Stimulated activated CD4-positive, alpha-beta T cell treated with anti-CD3 and anti-CD28 coated beads, Interleukin-4, amount 100 ng/mL, for 4 hours (primary cell): ENCODE results near the gene CDH23.

Experiments used
- DNase-seq, 2 experiments: peaks; one replicate each; pipeline ENCODE4 v3.0.0-alpha.2; 2020

CDH23 gene

DNA sequence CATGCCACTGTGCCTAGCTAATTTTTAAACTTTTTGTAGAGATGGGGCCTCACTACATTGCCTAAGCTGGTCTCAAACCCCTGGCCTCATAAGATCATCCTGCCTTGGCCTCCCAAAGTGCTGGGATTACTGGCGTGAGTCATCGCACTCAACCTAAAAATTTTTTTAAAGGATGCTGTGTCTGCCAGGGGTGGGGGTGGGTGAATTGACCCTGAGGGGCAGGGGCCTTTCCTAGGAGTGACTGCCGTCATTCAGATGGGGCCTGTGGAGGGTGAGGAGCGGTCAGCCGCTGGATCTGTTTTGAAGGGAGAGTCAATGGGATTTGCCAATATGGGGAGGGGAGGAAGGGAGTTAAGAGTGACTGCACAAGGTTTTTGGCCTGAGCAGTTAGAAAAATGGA, 233.4 kb downstream of the CDH23 start:
- no peak for DNase-seq

DNA sequence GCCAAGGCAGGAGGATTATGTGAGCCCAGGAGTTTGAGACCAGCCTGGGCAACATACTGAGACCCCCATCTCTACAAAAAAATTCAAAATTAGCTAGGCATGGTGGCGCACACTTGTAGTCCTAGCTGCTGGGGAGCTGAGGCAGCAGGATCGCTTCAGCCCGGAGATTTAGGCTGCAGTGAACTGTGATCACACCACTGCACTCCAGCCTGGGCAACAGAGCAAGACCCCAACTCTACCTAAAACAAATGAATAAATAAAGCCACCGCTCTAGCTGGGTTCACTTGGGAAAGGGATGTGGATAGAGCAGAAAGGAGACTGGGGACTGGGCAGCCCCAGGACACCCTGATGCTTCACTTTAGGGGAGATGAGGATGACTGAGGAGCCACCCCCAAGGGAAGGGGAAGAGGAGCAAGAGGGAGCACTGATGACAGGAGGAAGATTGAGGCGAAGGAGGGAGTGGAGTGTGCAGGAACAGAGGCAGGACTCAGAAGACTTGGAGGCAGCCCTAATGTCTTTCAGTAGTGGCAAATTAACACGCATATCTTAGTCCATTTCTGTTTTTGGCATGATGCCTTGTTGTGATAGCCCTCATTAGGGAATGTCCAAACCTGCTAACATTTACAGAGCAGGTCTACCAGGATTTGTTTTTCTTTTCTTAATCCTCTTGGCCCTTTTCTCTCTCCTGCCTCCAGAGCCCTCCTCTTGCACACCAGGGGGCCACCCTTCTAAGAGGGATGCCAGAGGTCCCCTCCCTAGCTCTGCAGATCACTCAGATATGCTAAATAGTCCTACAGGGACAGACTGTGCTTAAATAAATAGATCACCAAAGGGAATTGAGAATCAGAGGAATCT, 234.5 kb downstream of the CDH23 start:
- DNase-seq = no peak

DNA sequence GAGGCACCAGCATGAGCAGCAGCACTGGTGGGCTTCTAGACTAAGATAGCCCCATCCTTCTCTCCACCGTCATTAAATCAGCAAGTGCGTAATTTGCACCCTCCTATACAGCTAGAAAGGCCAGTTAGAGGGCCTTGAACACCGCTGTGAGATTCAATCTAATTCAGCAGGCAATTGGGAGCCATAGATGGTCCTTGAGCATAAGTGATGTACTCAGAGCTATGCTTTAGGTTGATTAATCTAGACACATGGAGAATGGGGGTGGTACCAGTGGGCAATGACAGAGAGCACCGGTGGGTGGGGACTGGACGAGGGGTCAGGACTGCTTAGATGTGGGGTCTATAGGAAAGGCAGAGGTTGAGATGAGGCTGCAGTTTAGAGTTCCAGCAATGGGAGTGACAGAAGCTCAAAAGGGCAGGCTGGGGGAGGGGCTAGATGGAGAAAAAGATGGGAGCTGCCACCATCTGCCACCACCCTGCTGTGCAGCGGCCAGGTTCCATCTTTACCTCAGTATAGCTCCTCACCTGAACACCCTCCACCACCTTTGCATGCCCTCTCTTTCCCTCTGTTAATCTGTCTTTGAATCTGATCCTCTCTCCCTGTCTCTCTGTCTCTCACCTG, 235.6 kb downstream of the CDH23 start:
- no peak for DNase-seq

DNA sequence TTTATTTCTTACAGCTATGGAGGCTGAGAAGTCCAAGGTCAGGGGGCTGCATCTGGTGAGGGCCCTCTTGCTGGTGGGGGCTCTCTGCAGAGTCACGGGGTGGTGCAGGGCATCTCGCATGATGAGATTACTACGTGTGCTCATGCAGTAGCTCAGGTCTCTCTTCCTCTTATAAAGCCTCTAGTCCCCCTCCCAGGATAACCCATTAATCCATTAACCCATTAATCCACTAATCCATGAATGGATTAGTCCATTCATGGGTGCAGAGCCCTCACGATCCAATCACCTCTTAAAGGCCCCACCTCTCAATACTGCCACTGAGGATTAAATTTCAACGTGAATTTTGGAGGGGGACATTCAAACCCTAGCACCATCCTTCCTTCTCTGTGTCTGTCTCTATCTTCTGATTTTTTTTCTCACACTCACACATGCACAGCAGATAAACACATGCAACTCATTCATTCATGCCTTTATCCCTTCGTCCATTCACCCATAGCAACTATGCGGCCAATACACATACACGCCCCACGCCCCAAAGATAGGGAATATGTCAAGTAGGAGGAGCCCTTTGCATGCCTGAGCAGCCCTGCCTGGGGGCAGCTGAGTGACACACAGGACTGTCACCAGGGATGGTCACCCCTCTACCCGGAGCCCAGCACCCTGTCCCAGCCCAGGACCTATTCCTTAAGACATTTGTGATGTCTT, 236.3 kb downstream of the CDH23 start:
- no peak for DNase-seq

DNA sequence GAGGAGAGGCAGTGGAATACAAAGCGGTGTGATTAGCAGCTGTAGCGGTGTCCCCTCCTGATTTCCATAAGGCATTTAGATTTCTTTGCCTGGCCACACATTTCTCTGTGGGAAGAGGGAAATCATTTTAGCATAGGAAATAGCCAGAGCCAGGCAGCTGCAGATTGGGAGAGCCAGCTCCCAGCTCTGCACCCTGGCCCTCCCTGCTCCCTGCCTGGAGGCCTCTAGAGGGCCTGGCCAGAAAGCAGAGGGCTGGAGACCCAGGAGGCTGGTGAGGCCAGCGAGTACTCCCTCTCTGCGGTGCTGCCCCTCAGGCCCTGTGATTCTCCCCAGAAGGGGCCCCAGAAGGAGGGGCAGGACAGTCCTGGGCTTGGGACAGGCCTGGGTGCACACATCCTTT, 237.2 kb downstream of the CDH23 start:
- no peak for DNase-seq

DNA sequence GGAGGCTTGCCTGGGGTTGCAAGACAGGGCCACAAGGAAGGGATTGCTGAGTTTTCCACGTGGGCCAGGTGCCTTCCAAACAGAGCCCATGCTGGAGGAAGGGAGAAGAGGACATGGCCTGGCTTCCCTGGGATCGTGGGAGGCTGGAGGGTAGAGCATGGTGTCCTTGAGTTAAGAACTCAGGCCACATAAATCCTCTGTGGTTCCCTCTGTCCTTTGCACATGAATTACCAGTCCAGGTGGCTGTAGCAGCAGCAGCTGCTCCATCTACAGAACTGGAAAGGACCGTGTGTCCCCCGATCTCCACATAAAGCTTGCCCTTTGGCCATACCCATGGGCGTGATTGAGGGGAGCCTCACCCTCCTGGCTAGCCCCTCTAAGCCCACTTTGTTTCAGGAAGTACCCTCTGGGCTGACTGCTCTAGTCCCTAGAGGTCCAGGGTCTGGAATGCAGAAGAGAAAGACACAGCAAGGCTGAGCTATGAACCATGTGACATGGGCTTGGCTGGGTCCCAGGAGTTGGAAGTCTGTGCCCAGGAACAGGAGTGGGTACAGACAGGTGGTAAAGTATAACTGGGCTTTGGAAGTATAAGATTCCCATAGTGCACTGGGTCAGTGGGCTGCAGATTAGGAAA, 237.9 kb downstream of the CDH23 start:
- no peak for DNase-seq

DNA sequence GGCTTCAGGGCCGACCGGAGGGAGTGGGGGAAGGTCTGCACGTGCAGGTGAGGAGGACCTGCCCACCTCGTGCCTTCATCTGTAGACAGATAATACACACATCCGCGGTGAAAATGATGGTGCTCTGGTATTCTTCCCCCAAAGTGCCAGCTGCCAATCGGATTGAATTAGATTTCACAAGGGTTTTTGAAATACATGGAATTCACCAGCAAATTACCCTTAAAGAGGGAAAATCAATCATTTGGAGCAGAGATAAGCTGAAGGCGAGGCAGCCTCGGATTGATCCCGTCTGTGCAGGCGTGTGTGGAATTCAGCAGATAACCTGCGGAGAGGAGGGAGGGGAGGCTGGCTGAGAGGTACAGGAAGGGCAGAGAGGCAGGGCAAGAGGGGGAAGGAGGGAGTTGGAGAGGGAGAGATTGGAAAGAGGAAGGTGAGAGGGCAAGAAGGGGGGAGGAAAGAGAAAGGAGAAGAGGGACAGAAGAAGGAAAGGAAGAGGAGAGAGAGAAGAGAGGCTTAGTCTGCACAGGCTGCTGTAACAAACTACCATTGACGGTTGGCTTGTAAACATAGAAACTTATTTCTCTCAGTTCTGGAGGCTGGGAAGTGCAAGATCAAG, 238.6 kb downstream of the CDH23 start:
- DNase-seq = no peak

DNA sequence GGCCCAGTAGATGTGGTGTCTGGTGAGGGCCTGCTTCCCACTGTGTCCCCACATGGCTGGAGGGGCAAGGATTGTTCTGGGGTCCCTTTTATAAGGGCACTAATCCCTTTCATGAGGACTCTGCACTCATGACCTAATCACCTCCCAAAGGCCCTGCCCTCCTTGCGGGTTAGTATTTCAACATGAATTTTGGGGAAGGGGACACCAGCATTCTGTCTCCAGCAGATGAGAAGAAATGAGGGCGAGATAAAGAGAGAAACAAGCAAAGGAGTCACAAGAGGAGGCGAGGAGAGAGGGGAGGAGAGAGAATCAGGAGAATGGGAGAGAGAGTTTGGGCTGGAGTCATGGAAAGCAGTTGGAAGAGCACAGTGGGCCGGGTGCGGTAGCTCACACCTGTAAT, 239.1 kb downstream of the CDH23 start:
- DNase-seq = no peak

DNA sequence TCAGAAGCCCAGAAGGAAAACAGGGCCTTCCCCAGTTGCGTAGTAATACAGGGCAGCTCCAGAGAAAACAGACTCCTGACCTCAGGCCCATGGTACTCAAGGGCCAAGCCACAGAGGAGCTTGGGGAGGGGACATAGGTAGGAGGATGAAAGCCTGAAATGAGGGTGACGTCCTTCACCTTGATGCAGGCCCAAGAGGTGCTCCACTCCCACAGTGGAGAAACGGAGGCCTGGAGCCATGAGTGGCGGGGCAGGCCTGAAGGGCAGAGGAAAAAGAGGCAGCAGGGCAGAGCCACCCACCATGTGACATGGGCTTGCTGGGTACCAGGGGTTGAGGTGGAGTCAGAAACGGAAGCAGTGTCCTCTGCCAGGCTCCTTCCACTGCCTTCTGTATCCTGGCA, 239.9 kb downstream of the CDH23 start:
- DNase-seq = no peak

DNA sequence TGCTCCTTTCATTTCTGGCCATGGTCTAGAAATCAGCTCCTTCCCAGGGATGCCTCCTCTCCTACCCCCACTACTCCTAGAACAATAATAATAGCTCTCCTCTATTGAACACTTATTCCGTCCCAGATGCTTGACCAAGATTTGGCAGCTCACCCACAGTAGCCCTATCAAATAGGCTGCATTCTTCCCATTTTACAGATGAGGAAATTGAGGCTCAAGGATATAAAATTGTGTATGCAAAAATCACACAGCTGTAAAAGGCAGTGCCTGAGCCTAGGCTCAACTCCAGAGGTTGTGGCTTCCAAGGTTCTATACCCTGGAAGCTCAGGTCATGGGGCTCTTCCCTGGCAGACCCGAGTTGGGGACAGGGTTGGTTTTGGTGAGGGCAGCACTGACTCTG, 240.6 kb downstream of the CDH23 start:
- no peak for DNase-seq

DNA sequence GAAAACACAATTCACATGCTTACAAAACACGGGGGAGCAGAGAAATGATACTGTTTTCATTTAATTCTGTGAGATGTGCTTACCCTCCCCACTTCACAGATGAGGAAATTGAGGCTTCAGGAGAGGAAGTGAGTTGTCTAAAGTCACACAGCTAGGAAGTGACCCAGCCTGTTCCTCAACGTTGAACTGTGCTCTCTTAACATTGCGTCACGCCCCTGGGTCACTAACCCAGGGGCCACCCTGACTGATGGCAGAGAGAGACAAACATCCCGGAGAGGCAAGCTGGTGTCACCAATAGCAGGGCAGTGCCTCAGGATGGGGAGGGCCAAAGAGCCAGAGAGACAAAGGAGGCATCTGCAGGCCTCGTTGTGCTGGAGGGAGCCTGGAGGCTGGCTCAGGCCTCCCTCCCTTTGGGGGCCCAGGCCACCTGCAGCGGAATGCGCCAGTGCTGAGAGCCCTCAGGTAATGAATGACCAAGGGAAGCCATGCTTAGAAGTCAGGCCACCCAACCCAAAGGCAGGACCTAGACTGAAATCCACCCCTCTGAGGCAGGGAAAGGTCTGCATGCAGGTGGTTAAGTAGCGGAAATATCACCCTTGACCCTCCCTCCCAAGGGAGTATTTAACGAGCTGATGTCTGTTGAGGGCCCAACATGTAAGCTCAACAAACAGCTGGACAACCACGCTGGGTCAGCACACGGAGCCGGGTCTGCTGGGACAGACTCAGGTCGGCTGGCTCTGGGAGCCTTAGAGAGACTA, 241.5 kb downstream of the CDH23 start:
- DNase-seq = no peak

DNA sequence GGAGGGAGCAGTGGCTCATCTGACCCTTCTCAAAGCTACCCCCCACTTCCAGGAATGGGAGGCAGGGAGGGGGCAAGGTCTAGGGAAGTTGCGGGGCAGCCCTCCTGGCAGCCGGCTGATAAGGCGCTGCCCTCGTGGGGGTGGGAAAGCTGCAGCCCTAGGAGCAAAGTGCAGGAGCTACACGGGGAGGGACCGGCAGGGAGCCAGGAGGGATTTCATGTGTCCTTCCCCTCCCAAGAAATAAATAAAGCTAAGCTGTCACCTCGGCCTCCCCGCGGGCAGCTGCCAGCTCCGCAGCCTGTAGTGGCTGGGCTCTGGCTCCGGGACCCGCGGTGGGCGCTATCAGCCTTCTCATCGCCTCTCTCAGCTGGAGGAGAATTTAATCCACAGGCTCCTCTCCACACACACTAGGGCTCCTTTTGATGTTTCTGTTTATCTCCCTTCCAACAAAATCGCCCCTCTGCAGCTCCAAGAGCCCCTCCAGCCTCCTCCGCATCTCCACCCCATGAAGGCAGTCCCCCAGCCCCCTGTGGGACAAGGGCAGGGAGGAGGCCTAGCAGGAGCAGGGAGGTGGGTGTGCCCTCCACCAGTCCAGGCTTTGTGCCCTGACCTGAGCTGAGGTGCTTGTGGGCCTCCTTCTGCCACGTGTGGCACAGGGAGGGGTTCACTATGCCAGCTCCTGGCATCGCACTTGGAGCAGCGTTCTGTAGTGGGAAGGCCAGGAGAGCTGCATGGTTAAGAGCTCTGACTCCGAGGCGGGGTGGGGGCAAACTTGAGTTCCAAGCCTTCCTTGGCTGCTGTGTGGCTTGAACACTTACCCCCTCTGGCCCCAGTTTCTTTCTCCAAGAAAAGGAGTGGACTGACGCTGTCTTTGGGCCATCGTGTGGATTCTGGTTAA, 242.4 kb downstream of the CDH23 start:
- no peak for DNase-seq

DNA sequence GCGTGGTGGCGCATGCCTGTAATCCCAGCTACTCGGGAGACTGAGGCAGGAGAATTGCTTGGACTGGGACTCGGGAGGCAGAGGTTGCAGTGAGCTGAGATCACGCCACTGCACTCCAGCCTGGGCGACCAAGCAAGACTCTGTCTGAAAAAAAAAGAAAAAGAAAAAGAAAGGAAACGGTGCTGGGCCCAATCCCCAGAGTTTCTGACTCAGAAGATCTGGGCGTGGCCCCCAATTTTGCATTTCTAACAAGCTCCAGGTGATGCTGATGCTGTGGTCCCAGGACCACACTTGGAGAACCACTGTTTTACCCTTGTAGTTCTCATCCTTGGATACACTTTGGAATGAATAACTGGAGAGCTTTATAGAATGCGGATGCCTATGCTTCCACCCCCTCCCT, 243.9 kb downstream of the CDH23 start:
- DNase-seq = no peak

DNA sequence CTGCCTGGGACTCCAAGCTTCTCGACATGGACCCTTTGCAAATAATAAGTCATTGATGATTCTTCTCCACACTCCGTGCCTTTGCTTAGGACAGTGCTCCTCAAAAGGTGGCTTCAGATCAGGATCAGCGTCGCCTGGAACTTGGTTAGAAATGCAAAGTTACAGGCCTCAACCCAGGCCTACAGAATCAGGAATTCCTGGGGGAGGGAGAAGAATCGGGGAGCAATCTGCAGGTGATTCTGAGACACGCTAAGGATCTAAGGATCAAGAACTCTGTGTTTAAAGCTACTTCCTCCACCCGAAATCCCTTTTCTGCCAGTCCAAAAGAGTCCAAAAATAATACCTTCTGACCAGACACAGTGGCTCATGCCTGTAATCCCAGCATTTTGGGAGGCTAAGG, 244.7 kb downstream of the CDH23 start:
- no peak for DNase-seq

DNA sequence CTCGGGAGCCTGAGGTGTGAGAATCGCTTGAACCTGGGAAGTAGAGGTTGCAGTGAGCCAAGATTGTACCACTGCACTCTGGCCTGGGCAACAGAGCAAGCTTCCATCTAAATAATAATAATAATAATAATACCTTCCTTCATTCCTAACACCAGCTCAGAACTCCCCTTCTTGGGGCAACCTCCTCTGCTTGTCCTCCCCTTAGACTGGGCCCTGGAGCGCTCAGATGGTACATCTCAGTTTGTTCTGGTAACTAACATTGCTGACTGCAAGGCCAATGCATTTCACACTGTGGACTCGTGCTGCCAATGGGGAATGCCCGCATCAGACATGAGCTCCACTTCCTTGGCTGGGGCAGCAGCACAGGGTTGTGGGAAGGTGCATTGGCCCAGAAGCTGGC, 245.3 kb downstream of the CDH23 start:
- DNase-seq = no peak

DNA sequence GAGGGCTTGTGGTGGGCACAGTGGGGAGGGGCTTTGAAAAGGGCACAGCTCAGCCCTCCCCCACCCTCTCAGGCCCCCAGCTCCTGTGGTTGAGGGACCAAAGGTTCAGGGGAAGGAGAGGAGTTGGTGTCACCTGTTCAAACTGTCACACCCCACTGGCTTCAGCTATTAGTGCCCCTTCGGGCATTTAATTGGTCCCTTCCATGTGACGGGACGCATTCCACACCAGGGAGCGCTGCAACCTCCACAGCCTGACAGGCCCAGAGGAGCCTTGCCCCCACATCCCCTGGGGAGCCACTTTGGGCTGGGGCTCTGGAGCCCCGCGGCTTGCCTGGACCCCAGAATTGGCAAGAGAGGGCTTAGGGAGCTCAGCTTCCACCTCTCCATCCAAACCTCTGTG, 247.2 kb downstream of the CDH23 start:
- no peak for DNase-seq

DNA sequence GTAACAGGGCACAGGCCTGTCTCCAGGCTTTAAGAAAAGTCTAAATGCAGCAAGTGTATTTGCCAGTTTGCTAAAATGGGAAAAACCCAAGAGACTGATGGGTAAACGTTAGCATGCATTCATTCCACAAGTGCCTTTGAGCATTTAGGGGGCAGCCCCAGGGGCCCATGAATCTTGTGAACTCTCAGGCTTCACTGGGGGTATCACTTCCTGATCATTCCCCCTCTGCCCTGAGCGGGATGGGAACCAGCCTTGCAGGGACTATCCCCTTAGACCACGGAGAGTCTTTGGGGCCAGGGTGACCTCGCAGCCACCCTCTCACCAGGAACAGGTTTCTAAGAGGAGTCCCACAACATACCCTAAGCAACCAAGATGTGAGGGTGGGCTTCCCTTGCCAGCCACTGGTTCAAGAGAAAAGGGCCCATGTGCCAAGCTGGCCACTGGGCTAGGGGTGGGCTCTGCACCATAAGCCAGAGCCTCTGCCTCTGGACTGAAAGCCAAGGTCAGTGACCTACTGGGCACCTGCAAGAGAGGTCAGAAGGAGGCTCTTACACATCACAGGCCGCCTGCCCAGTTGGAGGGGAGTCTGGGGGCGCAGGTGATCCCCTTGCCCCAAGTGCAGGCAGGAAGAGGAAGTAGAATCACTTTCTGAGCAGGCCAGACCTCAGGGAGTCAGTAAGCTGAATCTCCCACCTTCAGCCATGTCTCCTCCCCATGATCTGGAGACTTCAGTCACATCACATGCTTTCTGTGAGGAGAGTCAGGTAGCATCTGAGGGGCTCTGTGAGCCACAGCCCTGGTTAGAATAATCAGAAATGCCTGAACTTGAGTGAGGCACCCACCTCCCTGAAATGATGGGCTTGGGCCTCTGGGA, 247.8 kb downstream of the CDH23 start:
- DNase-seq = no peak

DNA sequence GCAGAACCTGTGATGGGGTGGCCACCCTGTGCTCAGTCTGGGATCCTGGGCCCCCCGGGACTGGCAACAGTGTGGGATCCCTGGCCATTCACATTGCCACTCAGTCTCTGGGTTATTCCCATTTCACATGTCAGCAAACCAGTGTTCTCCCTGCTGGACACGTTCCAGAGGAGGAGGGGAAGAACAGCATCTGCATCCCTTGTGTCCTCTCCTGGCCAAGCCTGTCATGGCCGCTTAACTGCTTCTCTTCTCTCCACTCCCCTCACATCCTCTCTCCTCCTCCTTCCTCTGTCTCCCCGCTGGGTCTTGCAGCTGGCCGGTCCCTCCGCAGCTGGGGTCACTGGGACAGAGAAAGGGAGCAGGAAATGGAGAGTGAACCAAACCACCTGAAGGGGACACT, 248.5 kb downstream of the CDH23 start:
- no peak for DNase-seq

DNA sequence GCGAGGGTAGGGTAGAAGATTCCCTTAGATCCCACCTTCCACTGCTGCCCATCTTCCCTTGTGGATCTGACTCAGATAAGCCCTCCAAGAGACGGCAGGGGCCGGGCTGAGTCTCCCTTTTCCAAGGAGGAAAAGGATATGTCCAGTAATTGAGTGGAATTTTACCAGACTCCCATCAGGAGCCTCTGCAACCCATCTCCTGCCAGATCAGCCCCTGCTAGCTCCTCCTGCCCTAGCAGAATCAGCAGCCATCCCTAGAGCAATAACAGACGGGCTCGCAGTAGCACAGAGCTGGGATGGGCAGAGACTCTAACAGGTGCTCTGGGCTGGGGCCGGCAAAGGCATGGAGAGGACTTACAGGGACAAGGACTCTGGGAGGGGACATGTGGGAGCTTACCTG, 249.3 kb downstream of the CDH23 start:
- DNase-seq = no peak

DNA sequence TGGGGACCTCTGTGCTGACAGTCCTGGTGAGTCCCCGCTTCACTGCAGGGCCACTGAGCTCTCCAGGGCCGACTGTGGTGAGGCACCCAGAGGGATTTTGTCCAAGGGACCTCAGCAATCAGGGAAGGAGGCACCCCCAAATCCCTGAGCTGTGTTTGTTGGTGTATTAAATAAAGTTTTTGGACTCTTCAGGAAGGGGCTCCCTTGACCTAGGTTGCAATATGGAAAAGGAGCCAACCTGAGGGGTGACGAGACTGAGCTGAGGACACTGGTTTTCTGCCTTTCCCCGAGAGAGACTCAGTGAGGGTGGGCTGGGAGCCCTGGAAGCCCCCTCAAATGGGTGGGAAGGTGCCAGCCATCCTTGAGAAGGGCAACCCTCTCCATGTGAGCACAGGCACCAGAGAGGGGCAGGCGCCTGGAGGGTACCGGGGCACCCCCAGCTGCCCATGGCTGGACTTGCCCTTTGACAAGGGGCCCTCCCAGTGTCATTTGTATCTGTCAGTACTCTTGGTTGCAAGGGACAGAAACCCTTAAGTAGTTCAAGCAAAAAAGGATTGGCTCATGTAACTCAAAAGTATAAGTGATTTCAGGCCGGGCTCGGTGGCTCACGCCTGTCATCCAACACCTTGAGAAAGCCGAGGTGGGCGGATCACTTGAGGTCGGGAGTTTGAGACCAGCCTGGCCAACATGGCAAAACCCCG, 250.0 kb downstream of the CDH23 start:
- no peak for DNase-seq
